NCI-H2196 (cell line): ENCODE data around the gene STAMBP.
"Not testable (repeated sequence)": the region's sequence is repeated elsewhere in the genome, so short reads cannot be mapped to it uniquely, and the experiment has no call there.

Experiments
- DNase-seq: peaks from one replicate; lab custom pipeline; 2025; ENCODE audit not compliant: unreplicated experiment; lab: John Stamatoyannopoulos, UW

STAMBP gene

DNA sequence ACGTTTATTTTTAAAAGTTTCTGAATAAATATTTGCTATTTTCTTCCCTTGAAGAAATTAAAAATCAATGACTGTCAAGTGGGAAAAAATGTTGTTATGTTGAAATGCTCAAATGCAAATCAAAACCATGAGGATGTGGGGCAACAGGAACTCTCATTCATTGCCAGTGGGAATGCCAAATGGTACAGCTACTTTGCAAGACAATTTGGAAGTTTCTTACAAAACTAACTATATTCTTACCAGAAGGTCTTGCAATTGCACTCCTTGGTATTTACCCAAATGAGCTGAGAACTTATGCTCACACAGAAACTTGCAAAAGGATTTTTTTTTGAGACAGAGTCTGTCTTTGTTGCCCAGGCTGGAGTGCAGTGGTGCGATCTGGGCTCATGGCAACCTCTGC lies 56.6 kb downstream of the STAMBP start:
- no peak for DNase-seq

DNA sequence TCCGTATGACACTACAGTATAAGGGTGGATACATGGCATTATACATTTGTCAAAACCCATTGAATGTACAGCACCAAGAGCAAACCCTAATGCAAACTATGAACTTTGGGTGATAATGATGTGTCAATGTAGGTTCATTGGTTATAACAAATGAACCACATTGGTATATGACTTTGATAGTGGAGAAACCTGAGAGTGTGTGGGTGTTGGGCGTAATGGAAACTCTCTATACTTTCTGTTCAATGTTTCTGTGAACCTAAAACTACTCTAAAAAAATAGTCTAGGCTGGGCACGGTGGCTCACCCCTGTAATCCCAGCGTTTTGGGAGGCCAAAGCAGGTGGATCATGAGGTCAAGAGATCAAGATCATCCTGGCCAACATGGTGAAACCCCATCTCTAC lies 57.6 kb downstream of the STAMBP start:
- DNase-seq: no peak

DNA sequence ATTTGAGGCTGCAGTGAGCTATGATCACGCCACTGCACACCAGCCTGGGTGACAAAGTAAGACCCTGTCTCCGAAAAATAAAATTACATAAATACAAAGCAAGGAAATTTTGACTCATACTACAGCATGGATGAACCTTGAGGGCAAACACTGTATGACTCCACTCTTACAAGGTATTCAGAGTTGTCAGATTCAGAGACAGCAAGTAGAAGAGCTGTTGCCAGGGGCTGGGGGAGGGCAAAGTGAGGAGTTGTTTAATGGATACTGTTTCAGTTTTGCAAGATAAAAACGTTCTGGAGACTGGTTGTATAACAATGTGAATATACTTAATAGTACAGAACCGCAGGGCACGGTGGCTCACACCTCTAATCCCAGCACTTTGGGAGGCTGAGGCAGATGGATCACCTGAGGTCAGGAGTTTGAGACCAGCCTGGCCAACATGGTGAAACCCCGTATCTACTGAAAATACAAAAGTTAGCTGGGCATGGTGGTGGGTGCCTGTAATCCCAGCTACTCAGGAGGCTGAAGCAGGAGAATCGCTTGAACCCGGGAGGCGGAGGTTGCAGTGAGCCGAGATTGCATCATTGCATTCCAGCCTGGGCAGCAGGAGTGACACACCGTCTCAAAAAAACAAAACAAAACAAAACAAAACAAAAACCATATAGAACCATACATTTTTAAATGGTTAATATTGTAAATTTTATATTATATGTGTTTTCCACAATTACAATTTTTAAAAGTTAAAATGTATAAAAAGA lies 59.0 kb downstream of the STAMBP start:
- DNase-seq: not testable (repeated sequence)

DNA sequence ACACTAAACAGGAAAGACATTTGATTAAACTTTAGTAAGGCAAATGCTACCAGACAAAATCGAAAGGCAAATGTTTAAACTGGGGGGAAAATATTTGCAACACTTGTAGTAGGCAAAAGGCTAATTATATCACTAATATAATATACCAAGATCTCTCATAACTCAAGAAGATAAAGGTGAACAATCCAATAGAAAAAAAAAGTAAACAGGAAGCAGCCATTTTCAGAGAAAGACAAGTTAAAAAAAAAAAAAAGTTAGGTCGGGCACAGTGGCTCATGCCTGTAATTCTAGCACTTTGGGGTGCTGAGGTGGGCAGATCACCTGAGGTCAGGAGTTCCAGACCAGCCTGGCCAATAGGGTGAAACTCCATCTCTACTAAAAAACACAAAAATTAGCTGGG lies 59.6 kb downstream of the STAMBP start:
- DNase-seq: no peak

DNA sequence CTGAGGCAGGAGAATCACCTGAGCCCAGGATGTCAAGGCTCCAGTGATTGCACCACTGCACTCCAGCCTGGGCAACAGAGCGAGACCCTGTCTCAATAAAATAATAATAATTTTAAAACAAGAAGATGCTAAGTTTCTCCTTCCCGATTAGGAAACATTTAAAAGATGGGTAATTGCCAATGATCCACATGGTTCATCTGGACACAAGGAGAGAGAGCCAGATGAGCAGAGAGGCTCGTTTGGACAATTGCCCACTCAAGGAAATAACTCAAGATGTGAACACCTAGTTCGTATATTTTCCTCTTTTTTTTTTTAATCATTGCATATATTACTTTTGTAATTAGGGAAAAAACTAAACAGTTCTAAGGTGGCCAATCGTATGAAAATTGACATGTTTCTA lies 60.4 kb downstream of the STAMBP start:
- DNase-seq: no peak

DNA sequence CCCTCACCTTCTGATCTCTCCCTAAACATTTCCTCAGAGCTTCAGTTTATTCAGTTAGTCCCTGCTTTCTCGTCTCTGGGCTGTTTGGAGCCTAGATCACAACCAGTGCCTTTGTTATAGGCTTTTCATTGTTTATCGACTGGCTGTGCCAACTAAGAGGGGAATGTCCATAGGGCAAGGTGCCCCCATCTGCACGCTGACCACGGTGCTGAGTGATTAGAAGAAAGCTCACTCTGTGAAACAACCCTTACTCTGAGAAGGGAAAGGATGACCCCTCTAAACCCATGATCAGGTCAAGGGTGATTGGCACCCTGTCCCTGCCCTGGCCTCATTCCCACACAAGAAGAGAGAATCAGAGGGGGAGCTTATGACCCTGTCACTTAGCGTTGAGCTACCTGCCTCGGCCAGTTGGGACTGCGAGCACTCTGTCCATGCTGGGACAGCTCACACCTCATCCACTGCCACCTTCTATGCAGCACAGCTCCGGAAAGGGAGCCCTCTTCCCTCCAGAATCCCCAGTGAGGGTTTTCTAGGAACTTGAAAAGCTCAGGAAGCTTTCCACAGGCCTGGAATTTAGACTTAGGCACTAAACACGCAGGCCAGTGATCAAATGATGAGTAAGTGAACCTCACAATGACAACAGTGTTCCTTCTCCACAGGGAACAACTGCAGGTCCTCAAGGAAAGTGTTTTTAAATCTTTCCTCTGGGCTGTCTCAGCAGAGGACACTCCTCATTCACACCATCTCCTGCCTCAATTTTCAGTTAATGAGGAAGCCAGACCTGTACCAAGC lies 61.7 kb downstream of the STAMBP start:
- no peak for DNase-seq

DNA sequence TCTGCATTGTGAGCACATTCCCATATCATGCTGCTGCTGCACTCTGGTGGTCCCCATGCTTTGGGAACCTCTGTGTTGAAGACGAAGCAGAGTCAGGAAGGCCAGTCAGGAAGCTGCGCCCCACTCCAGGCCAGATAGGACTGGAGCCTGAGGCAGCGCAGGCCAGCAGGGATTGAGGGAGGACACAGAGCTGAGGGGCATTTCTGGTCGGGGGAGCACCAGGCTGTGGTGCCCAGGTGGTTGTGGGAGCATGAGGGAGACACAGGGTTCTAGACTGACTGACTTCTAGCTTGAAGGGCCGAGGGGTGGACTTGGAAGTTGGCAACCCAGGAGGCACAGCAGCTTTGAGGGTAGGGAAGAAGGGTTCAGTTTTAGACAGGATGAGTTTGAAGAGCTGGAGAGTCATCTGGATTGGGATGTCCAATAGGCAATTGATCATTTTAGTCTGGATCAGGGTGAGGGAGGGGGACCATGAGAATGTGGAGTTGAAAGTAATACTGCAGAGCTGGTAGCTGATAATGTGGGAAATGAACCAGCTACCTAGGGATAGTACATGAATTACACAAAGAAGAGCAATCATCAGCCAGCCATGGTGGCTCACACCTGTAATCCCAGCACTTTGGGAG lies 62.6 kb downstream of the STAMBP start:
- no peak for DNase-seq

DNA sequence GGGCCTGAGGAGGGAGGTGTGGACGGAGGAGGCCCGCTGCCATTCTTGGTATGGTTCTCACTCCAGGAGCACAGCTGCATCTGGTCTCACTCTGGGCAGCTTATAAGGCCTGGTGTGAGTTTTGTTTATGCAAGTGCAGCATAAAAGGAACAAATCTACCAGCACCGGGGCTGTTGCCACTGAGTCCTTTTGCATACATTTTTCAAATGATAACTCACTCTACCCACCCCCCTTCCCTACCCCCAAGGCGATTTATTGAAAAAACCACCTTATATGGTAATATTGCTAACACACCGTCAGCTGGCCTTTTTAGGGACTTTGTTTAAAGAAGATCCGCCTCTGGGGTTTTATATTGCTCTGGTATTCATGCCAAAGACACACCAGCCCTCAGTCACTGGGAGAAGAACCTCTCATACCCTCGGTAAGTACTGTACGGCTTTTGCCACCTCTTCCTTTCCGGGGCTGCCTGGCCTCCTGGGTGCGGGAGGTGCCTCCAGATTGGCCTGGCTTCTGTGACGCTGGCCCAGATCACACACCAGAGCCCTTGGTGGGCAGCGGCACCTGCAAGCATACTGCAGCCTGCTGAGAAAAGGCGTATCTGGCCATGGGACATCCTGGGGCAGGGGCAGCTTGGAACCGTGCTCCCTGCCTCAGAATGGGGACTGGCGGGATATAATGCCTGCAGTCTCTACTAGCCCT lies 64.0 kb downstream of the STAMBP start, which contains the start of gene ACTG2:
Gene ACTG2, plus strand, starts transcription at position 378 of the 699 bp plus-strand sequence. CDS start 8,304 bp downstream, outside the sequence.
- DNase-seq: no peak

DNA sequence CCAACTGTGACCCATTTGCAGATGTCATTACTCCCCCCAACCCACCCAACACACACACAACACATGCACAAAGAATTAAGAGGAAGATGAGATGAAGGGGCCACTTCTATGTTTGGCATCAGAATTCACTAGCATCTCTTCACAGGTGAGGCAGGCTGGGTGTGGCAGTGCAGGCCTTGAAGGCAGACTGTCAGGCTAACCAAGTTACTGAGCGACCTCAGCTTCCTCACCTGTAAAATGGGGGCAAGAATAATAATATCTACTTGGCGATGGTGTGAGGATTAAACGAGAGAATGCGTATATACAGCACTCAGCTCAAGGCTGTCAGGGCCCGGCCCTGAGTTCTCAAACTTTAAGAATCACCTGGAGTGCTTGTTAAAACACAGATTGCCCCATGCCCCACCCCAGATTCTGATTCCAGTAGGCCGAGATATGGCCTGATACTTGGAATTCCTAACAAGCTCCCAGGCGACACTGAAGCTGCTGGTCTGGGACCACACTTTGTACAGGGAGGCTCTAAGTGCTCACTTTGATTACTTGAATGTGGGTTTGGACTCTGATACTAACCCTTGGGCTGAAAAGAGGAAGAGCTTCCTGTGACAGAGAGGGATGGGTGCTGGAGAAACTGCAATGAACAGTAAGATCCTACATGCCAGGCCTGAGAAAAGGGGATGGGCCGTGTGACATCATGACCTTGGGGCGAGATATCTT lies 65.2 kb downstream of the STAMBP start:
- DNase-seq: no peak

DNA sequence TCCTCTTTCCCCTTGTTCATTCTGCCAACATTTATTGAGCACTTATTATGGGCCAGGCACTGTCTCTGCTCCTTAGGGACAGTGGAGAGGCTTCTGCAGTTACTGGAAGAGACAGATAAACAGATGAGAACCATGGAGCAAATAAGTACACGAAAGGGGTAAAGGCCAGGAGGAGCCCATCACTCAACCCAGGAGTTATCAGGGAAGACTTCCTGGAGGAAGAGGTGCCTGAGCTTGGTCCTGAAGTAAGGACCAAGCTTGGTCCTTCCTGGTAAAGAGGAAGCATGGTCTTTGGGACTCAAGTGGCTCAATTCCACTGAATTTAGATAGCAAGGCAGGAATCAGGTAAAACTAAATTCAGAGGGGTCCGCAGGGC lies 65.7 kb downstream of the STAMBP start:
- no peak for DNase-seq

DNA sequence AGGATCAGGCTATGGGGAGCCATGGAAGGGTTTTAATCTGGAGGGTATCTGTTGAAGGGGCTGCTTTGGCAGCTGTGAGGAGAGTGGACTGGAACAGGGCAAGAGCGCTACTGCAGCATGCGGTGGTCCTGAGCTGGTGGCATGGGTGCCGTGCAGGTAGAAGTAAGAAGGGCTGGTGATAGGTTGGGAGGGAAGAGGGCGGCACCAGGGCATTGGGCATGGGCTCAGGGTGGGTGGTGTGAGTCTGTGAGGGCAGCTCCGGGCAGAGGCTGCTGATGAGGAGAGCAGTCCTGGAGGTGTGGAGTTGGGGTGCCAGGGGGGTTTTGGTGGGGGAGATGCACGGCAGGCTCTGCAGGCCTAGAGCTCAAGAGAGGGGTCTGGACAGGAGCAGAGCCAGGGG lies 66.1 kb downstream of the STAMBP start:
- DNase-seq: no peak

DNA sequence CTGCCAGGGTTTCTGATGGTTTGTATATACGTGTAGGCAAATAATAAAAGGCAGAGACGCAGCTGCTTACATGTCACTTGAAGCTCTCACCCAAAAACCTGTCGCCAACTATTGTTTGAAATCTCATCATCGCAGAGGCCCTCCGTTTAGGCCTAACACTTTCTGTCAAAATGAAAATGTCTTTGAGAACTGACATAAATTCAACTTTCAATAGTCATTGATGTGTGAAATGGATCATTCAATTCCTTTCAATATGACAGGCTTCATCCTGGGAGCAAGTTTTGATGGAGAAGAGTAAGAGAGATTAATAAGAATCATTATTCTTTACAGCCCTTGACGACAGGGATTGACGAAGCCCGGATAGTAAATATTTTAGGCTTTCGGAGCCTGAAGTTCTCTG lies 66.7 kb downstream of the STAMBP start:
- no peak for DNase-seq

DNA sequence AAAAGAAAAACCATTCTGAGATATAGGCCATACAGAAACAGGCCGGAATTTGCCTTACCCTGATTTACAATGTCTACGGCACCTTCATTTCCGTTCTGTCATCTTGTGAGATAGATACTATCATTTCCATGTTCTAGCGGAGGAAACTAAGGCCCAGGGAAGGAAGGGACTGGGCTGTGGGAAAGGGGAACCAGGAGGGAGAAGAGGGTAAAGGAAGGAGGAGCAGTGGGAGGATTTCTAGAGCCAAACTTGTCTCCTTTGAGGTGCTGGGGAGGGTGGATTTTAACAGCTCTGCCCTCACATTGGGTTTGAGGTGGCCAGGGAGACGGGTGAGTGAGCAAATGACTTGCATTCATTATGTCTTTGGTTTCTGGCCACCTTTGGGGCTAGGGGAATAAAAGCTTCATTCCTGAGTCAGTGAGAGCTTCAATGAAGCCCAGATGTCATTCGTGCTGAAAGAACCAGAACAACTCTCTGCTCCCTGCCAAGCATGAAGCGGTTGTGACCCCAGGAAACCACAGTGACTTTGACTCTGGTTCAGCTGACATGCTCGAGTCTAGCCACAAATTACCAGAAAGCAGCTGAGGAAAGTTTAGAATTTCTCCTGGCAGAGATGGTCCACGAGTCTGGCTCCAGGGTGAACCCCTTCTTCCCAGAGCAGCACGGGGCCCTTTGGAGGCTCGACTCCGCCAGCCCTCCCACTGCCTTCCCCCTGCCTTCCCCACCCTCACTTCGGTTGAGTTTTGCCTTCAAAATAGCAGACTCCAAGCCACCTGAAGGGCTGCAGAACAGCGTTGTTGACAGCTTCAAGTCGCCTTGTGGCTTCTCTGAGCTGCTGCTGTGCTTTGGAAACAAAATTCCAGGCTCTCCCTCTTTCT lies 67.8 kb downstream of the STAMBP start:
- DNase-seq: no peak

DNA sequence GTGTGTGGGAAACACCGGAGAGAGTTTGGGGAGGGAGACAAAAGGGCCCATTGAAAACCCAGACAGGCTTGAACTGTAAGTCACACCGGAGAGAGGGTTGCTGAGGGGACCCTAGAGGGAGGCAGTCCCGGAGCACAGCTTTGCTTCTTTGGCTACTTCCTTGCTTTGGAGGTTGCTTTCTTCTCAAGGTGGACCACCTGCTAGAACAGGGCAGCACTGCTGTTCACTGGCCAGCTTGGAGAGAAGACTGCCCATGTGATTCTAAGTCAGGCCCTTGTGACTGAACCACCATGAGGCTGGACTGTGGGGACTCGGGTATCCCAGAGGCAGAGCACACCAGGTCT lies 68.5 kb downstream of the STAMBP start:
- DNase-seq: no peak

DNA sequence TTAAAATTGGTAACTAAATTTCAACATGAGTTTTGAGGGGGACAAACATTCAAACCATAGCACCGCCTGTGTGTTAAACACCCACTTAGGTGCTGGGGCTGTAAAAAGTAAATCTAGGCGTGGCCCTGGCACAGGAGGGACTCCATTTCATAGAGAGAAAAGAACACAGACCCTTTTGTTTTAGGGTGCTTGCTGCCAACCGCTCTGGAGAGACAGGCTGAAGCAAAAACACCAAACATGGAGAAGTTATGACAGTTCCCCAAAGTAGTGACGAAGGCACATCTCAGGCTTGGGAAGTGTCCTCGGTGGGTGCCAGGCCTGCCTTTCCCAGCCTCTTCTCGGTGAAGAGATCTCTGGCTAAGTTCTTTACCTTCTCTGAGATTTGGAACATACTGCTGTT lies 69.2 kb downstream of the STAMBP start:
- no peak for DNase-seq

DNA sequence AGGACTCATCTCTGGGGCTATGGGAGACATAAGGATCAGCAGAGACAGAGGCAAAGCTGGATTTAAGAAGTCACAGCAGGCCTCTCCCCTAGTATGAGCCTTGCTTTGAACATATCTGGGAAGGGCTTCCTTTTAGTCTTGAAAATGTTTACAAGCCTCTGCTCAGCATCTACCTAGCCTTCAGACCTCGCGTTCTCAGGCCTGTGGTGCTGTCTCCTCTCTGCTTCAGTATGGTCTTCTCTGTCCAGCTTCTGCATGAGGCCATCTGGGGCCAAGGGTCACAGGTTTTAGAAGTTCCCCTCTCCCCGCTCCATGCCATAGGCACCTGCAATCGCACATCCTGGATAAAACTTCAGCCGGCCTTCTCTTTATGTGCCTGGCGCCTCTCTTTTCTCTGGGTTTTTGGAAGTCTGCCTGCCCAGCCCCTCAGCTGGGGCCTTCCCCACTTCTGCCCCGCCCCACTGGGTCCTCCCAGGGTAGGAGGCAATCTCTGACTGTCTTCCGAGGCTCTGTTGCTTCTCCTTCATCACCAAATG lies 71.1 kb downstream of the STAMBP start:
- DNase-seq: no peak

DNA sequence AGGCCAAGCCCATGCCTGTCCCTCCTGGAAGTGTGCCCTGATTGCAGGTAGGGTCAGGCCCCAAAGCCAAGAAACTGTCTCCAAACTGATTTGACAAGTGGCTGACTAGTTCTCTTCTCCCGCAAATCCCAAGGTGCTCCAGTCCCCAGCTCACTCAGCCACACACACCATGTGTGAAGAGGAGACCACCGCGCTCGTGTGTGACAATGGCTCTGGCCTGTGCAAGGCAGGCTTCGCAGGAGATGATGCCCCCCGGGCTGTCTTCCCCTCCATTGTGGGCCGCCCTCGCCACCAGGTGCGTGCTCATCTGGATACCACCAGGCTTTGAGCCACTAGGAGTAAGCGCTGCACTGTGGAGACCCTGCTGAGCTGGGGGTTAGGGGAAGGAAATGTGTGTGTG lies 72.4 kb downstream of the STAMBP start:
- no peak for DNase-seq

DNA sequence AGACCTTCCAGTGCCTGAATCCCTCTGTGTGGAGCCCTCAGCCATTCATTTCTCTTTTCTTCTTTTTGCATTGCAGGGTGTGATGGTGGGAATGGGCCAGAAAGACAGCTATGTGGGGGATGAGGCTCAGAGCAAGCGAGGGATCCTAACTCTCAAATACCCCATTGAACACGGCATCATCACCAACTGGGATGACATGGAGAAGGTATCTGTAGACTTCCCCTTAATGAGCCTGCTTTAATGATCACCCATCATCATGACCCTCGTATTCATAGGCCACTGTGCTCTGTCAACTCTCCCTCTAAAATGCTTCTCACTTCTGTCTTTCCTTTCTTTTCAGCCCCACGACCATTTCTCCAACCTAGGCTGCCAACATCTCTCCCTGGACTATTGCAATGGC lies 73.5 kb downstream of the STAMBP start:
- DNase-seq: no peak

DNA sequence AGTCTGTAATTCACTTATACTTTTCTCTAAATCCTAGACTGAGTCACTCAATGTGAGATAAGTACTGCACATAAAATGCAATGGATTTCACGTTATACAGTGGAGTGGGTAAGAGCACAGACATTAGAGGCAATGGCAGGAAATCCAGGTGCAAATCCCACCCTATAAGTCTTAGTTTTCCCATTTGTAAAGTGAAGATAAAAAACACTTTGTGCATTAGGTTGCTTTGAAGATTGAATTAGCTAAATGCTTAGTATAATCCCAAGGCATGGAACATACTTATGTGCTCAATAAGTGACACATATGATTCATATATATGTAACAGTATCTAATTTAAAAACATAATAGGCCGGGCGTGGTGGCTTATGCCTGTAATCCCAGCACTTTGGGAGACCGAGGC lies 74.6 kb downstream of the STAMBP start:
- no peak for DNase-seq
